VCaP (cell line): ENCODE results near the gene ABCA1.

Source experiments
- H3K27ac ChIP-seq: fragments of 450-650 bp; 2 replicates; pipeline ENCODE4 v1.5.1; 2017
- CTCF ChIP-seq: fragments of 450-650 bp; conservative IDR thresholded peaks from 2 replicates; pipeline ENCODE4 v1.5.1; 2017; ENCODE audit warnings: mild to moderate bottlenecking, moderate library complexity

ABCA1 gene

GRCh38 chr9:104767507-104767906 is 160.4 kb downstream of the ABCA1 start:
- no peak for TF ChIP-seq CTCF
- no peak overlapping the region; the same call in 1 of the 2 replicates for H3K27ac ChIP-seq

- TF ChIP-seq CTCF: no peak
- H3K27ac ChIP-seq: no peak overlapping the region
These were observed 161.9 kb downstream of the ABCA1 start for GRCh38 chr9:104766025-104766424.

- TF ChIP-seq CTCF: no peak
- H3K27ac ChIP-seq: no peak overlapping the region
These were observed 162.8 kb downstream of the ABCA1 start for GRCh38 chr9:104765138-104765537.

- H3K27ac ChIP-seq: no peak overlapping the region
- no peak for TF ChIP-seq CTCF
These were observed 169.0 kb downstream of the ABCA1 start for GRCh38 chr9:104758974-104759373.

- no peak overlapping the region for H3K27ac ChIP-seq
- TF ChIP-seq CTCF: no peak
These were observed 177.7 kb downstream of the ABCA1 start for GRCh38 chr9:104750185-104750767.

- no peak; the same call in 1 of the 2 replicates for TF ChIP-seq CTCF
These were observed 179.5 kb downstream of the ABCA1 start for GRCh38 chr9:104748359-104749031.

GRCh38 chr9:104747565-104748358 is 180.2 kb downstream of the ABCA1 start, which contains the start of gene NIPSNAP3A:
NIPSNAP3A (plus strand) TSS chr9:104747683; CDS start chr9:104747793, 110 bp downstream.
- no peak; the same call in 1 of the 2 replicates for TF ChIP-seq CTCF
- H3K27ac ChIP-seq: peak within 1 kb of the TSS; percentile 87

More at GRCh38 chr9:104748359-104749031, 179.5 kb downstream of the ABCA1 start:
- H3K27ac ChIP-seq: peak overlapping the region; percentile 87
